PC-3 (cell line): ENCODE measurements around the gene RANBP10. TPM values are rescaled to one million over a fixed set of nuclear protein-coding genes. Genes with fewer than 3 reads are reported as not detected.

Experiments
- ATAC-seq: fragments of 200-7000 bp; cut with Tn5 transposase; 2 replicates; pipeline ENCODE4 v1.9.1; 2020; ENCODE audit warnings: mild to moderate bottlenecking, moderate library complexity
- BruUV-seq: library from RNA; stranded (reverse); fragments of 400-500 nt; replicated peaks from 2 replicates; lab custom pipeline; 2021; lab: Mats Ljungman, UMichigan
- CTCF ChIA-PET: fragments of 300-600 bp; sonication (Branson Sonifier 250); formaldehyde crosslinking; loops from one replicate; lab custom pipeline; 2022; ENCODE audit warnings: antibody characterized with exemption; lab: Charles Lee
- POLR2A ChIA-PET: fragments of 300-600 bp; sonication (Branson Sonifier 250); formaldehyde crosslinking; loops from one replicate; lab custom pipeline; 2022; ENCODE audit warnings: antibody characterized with exemption; ENCODE audit not compliant: unreplicated experiment; lab: Charles Lee
- DNase-seq: peaks from one replicate; pipeline ENCODE4 v3.0.0-alpha.2; 2015
- H2AFZ ChIP-seq: fragments of 300-600 bp; sonication (generic); 2 replicates; pipeline ENCODE4 v1.6.0; 2016; ENCODE audit warnings: antibody characterized with exemption, low read length
- H3F3A ChIP-seq: fragments of 300-600 bp; sonication (generic); one replicate; pipeline ENCODE4 v1.6.0; 2017; ENCODE audit warnings: antibody characterized with exemption, low read length, control low read depth, mild to moderate bottlenecking; ENCODE audit not compliant: unreplicated experiment
- H3K27ac ChIP-seq: fragments of 300-600 bp; sonication (generic); 2 replicates; pipeline ENCODE4 v1.5.1; 2016; ENCODE audit warnings: mild to moderate bottlenecking, low read length
- H3K27me3 ChIP-seq: fragments of 300-600 bp; sonication (generic); 2 replicates; pipeline ENCODE4 v1.6.1; 2016; ENCODE audit warnings: low read length, mixed read lengths
- H3K36me3 ChIP-seq: fragments of 300-600 bp; sonication (generic); 2 replicates; pipeline ENCODE4 v1.6.1; 2016; ENCODE audit warnings: low read depth, mixed run types, low read length, mixed read lengths
- H3K4me1 ChIP-seq: fragments of 300-600 bp; sonication (generic); 2 replicates; pipeline ENCODE4 v1.5.1; 2016; ENCODE audit warnings: low read length; ENCODE audit not compliant: insufficient read depth
- H3K4me2 ChIP-seq: fragments of 300-600 bp; sonication (generic); 2 replicates; pipeline ENCODE4 v1.6.0; 2016; ENCODE audit warnings: low read length
- H3K4me3 ChIP-seq: fragments of 300-600 bp; sonication (generic); 2 replicates; pipeline ENCODE4 v1.5.1; 2016; ENCODE audit warnings: mild to moderate bottlenecking, low read length, mixed read lengths
- H3K79me2 ChIP-seq: fragments of 300-600 bp; sonication (generic); 2 replicates; pipeline ENCODE4 v1.6.1; 2017; ENCODE audit warnings: low read length, mixed read lengths
- H3K9ac ChIP-seq: fragments of 300-600 bp; sonication (generic); 2 replicates; pipeline ENCODE4 v1.6.0; 2016; ENCODE audit warnings: mild to moderate bottlenecking, low read length
- H3K9me2 ChIP-seq: fragments of 300-600 bp; sonication (generic); replicated peaks from 2 replicates; pipeline ENCODE4 v1.6.1; 2016; ENCODE audit warnings: mixed run types, low read length, mixed read lengths
- H3K9me3 ChIP-seq: fragments of 300-600 bp; sonication (generic); 2 replicates; pipeline ENCODE4 v1.6.1; 2016; ENCODE audit warnings: low read length, mixed read lengths
- H4K20me1 ChIP-seq: fragments of 300-600 bp; sonication (generic); 2 replicates; pipeline ENCODE4 v1.6.1; 2016; ENCODE audit warnings: low read length, mixed read lengths
- CTCF ChIP-seq: fragments of 300-600 bp; sonication (generic); conservative IDR thresholded peaks from 2 replicates; pipeline ENCODE4 v1.5.1; 2017; ENCODE audit warnings: antibody characterized with exemption, low read depth, mild to moderate bottlenecking, low read length
- EZH2 ChIP-seq: fragments of 300-600 bp; sonication (generic); IDR thresholded peaks from one replicate; pipeline ENCODE4 v1.6.1; 2017; ENCODE audit warnings: antibody characterized with exemption, mild to moderate bottlenecking, low read length; ENCODE audit not compliant: unreplicated experiment
- EZH2phosphoT487 ChIP-seq: fragments of 300-600 bp; sonication (generic); IDR thresholded peaks from 2 replicates; pipeline ENCODE4 v1.6.1; 2018; ENCODE audit warnings: mild to moderate bottlenecking, antibody characterized with exemption, low read length, borderline replicate concordance
- intact Hi-C: fragments of 100-400 bp; cut with micrococcal nuclease; formaldehyde crosslinking; loops from 2 replicates; pipeline ENCODE4 v1.9.0; 2023
- total RNA-seq: library from RNA; depleted of rRNA; stranded (reverse); fragments of >200 nt; gene quantifications from 2 replicates; pipeline ENCODE4 v1.2.3, GENCODE V29; 2014

RANBP10 gene
- total RNA-seq, 1 experiment from 2014 or later = 5.5 TPM

GRCh38 chr16:67803894-67804293 lies 2.5 kb downstream of the RANBP10 start:
- intact Hi-C loops = no loop called here

GRCh38 chr16:67801883-67802282 lies 4.5 kb downstream of the RANBP10 start:
- DNase-seq (no peak), ATAC-seq (no peak)
- H3K27me3 ChIP-seq = no peaks in the 10 kb centered on the region
- TF ChIP-seq CTCF (no peak), EZH2phosphoT487 (no peak), EZH2 (no peak)
- intact Hi-C loops = no loop called here
- H3K9ac ChIP-seq = no peak overlapping the region
- H3K79me2 ChIP-seq = peaks cover 70% of the 10 kb centered on the region
- BruUV-seq = no TSS peak
- no peaks in the 10 kb centered on the region for H3K9me2 ChIP-seq
- no peaks in the 10 kb centered on the region for H3F3A ChIP-seq
- H3K27ac ChIP-seq = no peak overlapping the region
- ChIA-PET CTCF (no interaction called here), POLR2A (no interaction called here)
- H2AFZ ChIP-seq = no peak overlapping the region
- H3K4me1 ChIP-seq = peaks cover 10% of the 10 kb centered on the region
- no peak overlapping the region for H3K4me2 ChIP-seq
- H3K9me3 ChIP-seq = no peaks in the 10 kb centered on the region
- no peaks in the 10 kb centered on the region for H3K36me3 ChIP-seq
- H4K20me1 ChIP-seq = no peaks in the 10 kb centered on the region
- no peak overlapping the region for H3K4me3 ChIP-seq

More at GRCh38 chr16:67803894-67804293, 2.5 kb downstream of the RANBP10 start:
- H3K9me3 ChIP-seq = no peaks in the 10 kb centered on the region
- ChIA-PET CTCF (no interaction called here), POLR2A (no interaction called here)
- no peaks in the 10 kb centered on the region for H3K9me2 ChIP-seq
- no peak overlapping the region for H3K27ac ChIP-seq
- no peak overlapping the region for H2AFZ ChIP-seq
- H3K79me2 ChIP-seq = peaks cover 60% of the 10 kb centered on the region
- no peaks in the 10 kb centered on the region for H3F3A ChIP-seq
- no peak for DNase-seq
- no peak for ATAC-seq
- TF ChIP-seq EZH2 = no peak
- no peak for TF ChIP-seq CTCF
- no peak for TF ChIP-seq EZH2phosphoT487
- no peaks in the 10 kb centered on the region for H4K20me1 ChIP-seq
- no peaks in the 10 kb centered on the region for H3K27me3 ChIP-seq
- H3K36me3 ChIP-seq = no peaks in the 10 kb centered on the region
- no TSS peak for BruUV-seq
- H3K4me2 ChIP-seq = no peak overlapping the region
- H3K9ac ChIP-seq = no peak overlapping the region
- H3K4me3 ChIP-seq = no peak overlapping the region
- peaks cover 10% of the 10 kb centered on the region for H3K4me1 ChIP-seq

- POLR2A ChIA-PET = no interaction called here
- no TSS peak for BruUV-seq
- no peaks in the 10 kb centered on the region for H4K20me1 ChIP-seq
These were observed 5.1 kb downstream of the RANBP10 start for GRCh38 chr16:67801241-67801640.

More at GRCh38 chr16:67801241-67801640, 5.1 kb downstream of the RANBP10 start:
- Histone ChIP-seq H3F3A (no peaks in the 10 kb centered on the region), H3K27me3 (no peaks in the 10 kb centered on the region), H3K79me2 (peaks cover 73% of the 10 kb centered on the region), H3K27ac (no peak overlapping the region), H3K36me3 (no peaks in the 10 kb centered on the region), H2AFZ (no peak overlapping the region), H3K4me3 (no peak overlapping the region), H3K4me1 (peaks cover 10% of the 10 kb centered on the region), H3K9me2 (no peaks in the 10 kb centered on the region), H3K9me3 (no peaks in the 10 kb centered on the region), H3K4me2 (no peak overlapping the region), H3K9ac (no peak overlapping the region)
- intact Hi-C loops = no loop called here
- ATAC-seq = no peak
- CTCF ChIA-PET = no interaction called here
- DNase-seq = no peak
- no peak for TF ChIP-seq EZH2phosphoT487
- no peak for TF ChIP-seq CTCF
- TF ChIP-seq EZH2 = no peak
